Measurements from ENCODE around the gene MPP1. TPM values are rescaled to one million over a fixed set of nuclear protein-coding genes. Genes with fewer than 3 reads are reported as not detected.

The MPP1 gene
- polyA plus RNA-seq, 2 of the 4 experiments (the other 2 are of a cell fraction), result 10.7 to 14.3 TPM

GRCh38 chrX:154731881-154732280, 73.4 kb downstream of the MPP1 start:
- ATAC-seq, result no peak
- ChIA-PET CTCF (interaction anchor here (0.8 to 1.3 kb wide), 4 partner anchors 9 to 17 kb away, joined by 3 to 12 read pairs (median 3); no protein-coding TSS in a partner anchor), POLR2A (no interaction called here)
- no peak for FAIRE-seq
- Histone ChIP-seq H3K27ac (peak overlapping the region; percentile 18 to 35; a peak in 3 of 6 replicates), H3K4me1 (peaks cover 62% of the 10 kb centered on the region), H3K4me2 (peak overlapping the region; percentile 41), H3K9me3 (no peaks in the 10 kb centered on the region), H3K4me3 (no peak overlapping the region)
- no peak for TF ChIP-seq HMGXB4 (CRISPR knock-in tag; IDR thresholded peaks at IDR 0.05; ENCODE audit: borderline replicate concordance)
- no peak for TF ChIP-seq FOSB (CRISPR knock-in tag; IDR thresholded peaks at IDR 0.05)
- no peak for TF ChIP-seq CBX2 (IDR thresholded peaks at IDR 0.05; ENCODE audit: borderline replicate concordance, low read depth)
- no peak for TF ChIP-seq HOXB13 (CRISPR knock-in tag; IDR thresholded peaks at IDR 0.05; ENCODE audit: low read depth)
- TF ChIP-seq NPAS2 (CRISPR knock-in tag; IDR thresholded peaks at IDR 0.05; ENCODE audit: borderline replicate concordance), result no peak
- TF ChIP-seq ATOH8 (CRISPR knock-in tag; IDR thresholded peaks at IDR 0.05; ENCODE audit: low read depth), result no peak
- DNase-seq (ENCODE audit: low read depth in 1 of 2, low spot score in 1 of 2), result no peak
- WGBS (ENCODE audit: missing lambda C conversion rate), result 86% methylated on average over 7 of the region's 7 CpGs

- H3K4me1 ChIP-seq, result peaks cover 61% of the 10 kb centered on the region
- CTCF ChIA-PET, result interaction anchor here (1.3 to 2.6 kb wide), 2 partner anchors 18 to 19 kb away, joined by 12 to 20 read pairs; partner anchors contain the start of gene GAB3
- DNase-seq (ENCODE audit: low read depth in 1 of 2, low spot score in 1 of 2), result no peak
- no peak overlapping the region for H3K4me3 ChIP-seq
- H3K4me2 ChIP-seq, result peak overlapping the region; percentile 35; the same call in 1 of the 3 replicates
- 92% methylated on average over 5 of the region's 5 CpGs for WGBS (ENCODE audit: missing lambda C conversion rate)
- no peak for ATAC-seq
- no peak for TF ChIP-seq KDM1A (IDR thresholded peaks at IDR 0.05; ENCODE audit: low read depth)
- no peak for TF ChIP-seq HEYL (CRISPR knock-in tag; IDR thresholded peaks at IDR 0.05)
- no peak for TF ChIP-seq BHLHE40 (IDR thresholded peaks at IDR 0.05; ENCODE audit: low read depth, low read length)
- TF ChIP-seq REST (IDR thresholded peaks at IDR 0.05), result no peak
- TF ChIP-seq TFCP2L1 (CRISPR knock-in tag; IDR thresholded peaks at IDR 0.05), result no peak
- no peak for TF ChIP-seq ESRRA (IDR thresholded peaks at IDR 0.05; ENCODE audit: borderline replicate concordance, low read length)
- TF ChIP-seq POLR2A (IDR thresholded peaks at IDR 0.05; ENCODE audit: low read length), result no peak
- TF ChIP-seq E2F6 (IDR thresholded peaks at IDR 0.05; ENCODE audit: borderline replicate concordance, low read depth), result no peak
- TF ChIP-seq RFX5 (IDR thresholded peaks at IDR 0.05), result no peak
- no peak for TF ChIP-seq MAZ (IDR thresholded peaks at IDR 0.05; ENCODE audit: borderline replicate concordance, low read depth, low read length)
- no peak for TF ChIP-seq HDAC2 (IDR thresholded peaks at IDR 0.05)
- no peak for TF ChIP-seq CBX2 (IDR thresholded peaks at IDR 0.05; ENCODE audit: borderline replicate concordance, low read depth)
- TF ChIP-seq PBX3 (IDR thresholded peaks at IDR 0.05), result no peak
- FAIRE-seq, result no peak
- peak overlapping the region in 1 of 2 experiments; percentile 1; a peak in 2 of 6 replicates for H3K27ac ChIP-seq
- no peaks in the 10 kb centered on the region for H3K9me3 ChIP-seq
- POLR2A ChIA-PET, result no interaction called here
Observed at GRCh38 chrX:154731184-154731583, 74.1 kb downstream of the MPP1 start.
